Suppressor macrophage treated with lipopolysaccharide for 4 hours (primary cell): ENCODE measurements around the gene SPRR3.
A peak's percentile ranks its signal among the peaks of the same experiment; 100 is the strongest.

ENCODE experiments used
- DNase-seq: peaks from one replicate; pipeline ENCODE4 v3.0.0-alpha.2; 2020

The SPRR3 gene, protein sequence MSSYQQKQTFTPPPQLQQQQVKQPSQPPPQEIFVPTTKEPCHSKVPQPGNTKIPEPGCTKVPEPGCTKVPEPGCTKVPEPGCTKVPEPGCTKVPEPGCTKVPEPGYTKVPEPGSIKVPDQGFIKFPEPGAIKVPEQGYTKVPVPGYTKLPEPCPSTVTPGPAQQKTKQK

GRCh38 chr1:153001382-153001781 lies at the start of gene SPRR3:
TSS of gene SPRR3 (plus strand) at chr1:153001749. CDS start at chr1:153003021, 1,272 bp downstream.
- DNase-seq, result peak; percentile 6

DNA sequence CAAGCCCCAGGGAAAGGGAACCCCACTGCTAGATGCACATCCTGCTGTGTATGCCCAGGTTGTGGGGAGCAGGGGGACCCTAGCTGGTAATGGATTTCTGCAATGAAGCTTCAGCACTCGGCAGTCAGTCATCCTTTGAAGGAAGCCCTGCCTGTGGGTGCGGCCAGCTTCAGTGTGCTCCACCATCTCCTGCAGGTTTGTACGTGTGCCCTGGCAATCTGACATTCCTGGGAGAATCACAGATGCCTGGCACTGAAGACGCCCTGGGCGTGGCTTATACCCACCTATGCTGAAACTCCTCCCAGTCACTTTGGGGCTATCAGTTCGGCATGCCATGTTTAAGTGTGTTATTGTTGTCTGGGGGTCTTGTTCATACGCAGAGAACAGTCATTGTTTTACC lies 47.8 kb upstream of the SPRR3 start:
- DNase-seq, result no peak

GRCh38 chr1:152954436-152954835 lies 47.1 kb upstream of the SPRR3 start:
- no peak for DNase-seq

DNA sequence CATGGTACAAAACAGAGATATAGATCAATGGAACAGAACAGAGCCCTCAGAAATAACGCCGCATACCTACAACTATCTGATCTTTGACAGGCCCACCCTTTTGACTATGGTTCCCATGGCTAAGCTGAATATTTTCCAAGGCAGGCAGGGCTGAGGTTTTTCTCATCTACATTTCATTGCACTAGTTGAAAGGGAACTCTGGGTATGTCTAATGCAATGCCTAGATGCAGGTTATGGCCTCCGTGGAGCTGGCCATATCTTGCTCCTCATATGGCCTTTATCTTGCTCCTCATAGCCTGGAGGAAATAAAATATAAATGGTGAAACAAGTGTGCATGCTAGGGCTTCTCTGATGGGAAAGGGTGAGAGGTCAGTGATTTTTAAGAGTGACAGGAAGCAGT lies 44.0 kb upstream of the SPRR3 start:
- DNase-seq, result no peak

- no peak for DNase-seq
Measured at GRCh38 chr1:152959273-152959672, 42.3 kb upstream of the SPRR3 start.

GRCh38 chr1:152959801-152960451 lies 41.6 kb upstream of the SPRR3 start:
- no peak for DNase-seq

DNA sequence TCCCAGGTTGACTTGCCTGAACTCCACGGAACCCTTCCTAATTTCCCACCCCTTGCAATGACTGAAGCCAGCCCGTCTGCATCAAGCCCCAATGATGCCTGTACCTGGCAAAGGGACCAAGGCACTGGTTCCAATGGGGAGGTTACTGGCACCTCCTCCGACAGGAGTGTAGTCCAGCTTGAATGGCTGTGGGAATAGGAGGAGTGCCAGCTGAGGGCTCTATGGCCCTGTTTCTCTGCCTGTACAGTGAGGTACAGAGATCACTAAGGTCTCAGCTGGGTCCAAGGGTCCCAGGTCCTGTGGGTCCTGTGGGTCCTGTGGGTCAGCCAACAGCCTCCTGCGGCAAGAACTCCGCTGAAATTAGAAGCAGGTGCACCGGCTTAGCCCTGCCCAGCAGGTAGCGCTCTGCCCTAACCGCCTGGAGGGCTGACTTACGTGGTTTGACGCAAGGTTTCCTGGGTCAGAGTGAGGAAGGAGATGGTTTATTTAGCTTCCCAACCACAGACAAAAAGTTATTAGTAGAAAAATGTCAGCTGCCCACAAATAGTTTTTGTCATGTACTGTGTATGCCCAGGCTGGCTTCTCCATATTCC lies 41.0 kb upstream of the SPRR3 start:
- no peak for DNase-seq

DNA sequence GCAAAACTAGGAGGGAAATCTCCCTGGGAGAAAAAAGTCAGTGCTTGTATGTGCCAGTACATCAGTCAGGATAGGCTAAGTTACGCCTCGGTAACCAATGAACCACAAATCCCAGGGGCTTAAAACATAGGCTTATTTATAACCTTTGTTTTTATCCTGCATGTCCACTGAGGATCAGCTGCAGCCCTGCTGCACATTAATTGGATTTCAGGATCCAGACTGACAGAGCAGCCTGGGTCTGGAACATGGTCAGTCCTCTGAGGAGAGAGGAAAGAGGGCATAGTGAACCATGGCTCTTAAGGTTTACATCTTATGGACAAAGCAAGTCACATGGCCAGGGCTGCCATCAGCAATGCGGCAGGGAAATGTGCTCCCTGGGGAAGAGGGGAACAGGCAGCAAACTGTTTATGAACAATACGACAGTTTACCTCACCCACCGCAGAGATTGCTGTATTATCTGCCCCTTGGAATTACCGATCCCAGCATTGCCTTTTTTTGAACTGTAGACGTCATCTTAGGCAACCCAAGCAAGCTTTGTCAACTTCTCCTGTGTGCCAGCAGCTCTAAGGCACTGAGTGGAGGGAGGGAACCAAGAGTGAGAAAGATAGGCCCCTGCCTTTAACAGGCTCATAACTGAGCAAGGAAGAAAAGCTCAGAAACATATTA lies 40.2 kb upstream of the SPRR3 start:
- DNase-seq, result no peak

GRCh38 chr1:152962876-152963415 lies 38.6 kb upstream of the SPRR3 start:
- DNase-seq, result no peak

GRCh38 chr1:152964536-152964935 lies 37.0 kb upstream of the SPRR3 start:
- DNase-seq, result no peak

- no peak for DNase-seq
Measured at GRCh38 chr1:152965853-152966252, 35.7 kb upstream of the SPRR3 start.

- DNase-seq, result no peak
Measured at GRCh38 chr1:152967201-152967600, 34.3 kb upstream of the SPRR3 start.

DNA sequence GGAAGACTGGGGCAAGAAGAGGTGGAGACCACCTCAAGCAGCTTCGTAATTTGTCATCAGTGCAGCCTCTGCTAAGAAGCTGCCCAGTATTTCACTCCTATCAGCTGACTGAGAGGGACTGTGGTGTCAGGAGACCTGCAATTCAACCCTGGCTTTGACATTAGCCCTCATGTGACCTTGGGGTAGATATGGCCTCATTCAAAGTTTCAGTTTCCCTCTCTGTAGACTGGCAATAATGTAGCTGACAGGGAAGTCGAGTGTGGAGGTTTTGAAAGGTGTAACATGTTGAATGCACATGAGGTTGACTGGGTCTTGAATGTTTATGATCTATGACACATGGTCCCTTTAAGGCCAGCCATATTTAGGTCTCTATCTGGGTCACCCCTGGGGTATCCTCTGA lies 33.3 kb upstream of the SPRR3 start:
- DNase-seq, result peak; percentile 29

DNA sequence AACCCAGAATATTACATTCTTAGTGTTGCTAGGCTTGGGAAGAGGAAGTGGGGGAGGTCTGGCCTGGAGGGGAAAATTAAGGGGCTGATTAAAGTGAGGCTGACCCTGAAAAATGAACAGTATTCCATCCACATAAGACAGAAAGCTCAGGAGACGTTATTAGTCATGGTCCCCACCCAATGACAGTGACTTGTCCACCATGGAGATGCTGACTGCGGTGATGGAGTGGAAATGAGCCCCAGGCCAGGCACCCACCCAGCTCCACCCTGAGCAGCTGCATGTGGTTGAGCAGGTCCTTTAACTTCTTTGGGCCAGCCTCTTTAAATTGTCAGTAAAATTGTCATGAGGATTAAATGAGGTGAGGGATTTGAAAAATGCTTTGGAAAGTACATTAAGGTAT lies 32.5 kb upstream of the SPRR3 start:
- DNase-seq, result no peak

- no peak for DNase-seq
Measured at GRCh38 chr1:152970495-152970894, 31.1 kb upstream of the SPRR3 start, which contains the start of gene SPRR4. TSS of gene SPRR4 (plus strand) at chr1:152970648. CDS start at chr1:152971891, 1,243 bp downstream.

DNA sequence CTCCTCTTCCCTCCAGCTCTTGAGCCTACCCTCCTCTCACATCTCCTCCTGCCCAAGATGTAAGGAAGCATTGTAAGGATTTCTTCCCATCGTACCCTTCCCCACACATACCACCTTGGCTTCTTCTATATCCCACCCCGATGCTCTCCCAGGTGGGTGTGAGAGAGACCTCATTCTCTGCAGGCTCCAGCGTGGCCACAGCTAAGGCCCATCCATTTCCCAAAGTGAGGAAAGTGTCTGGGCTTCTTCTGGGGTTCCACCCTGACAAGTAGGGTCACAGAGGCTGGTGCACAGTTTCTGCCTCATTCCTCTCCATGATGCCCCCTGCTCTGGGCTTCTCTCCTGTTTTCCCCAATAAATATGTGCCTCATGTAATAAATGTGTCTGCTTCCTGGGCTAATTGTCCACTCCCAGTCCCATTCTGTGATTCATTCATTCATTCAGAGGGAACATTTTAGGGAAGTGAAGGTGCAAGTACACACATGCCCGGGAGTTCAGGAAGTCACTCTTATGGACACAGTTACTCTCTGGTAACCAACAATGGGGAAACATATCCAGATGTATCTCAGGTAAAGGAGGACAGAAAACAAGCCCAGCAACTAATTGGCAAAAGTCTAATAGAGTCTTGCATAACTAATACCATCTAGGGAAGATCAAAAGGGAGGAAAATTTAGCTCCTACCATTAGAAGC lies 29.2 kb upstream of the SPRR3 start:
- DNase-seq, result no peak

DNA sequence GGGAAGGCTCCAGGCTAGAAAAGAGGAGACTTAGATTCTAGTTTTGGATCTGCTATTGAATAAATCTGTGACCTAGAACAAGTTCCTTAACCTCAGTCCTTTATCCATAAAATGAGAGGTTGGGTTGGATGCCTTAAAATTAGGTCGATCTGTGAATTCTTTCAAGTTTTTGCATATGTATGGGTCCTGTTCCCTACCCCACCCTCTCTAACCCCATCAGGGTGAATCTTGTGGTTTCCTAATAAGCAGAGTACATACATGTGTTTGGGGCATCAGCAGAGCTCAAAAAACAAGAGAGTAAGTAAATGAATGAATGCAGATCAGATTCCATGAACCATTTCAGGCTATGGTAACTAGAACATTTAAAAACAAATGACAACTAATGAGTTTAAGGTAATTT lies 24.9 kb upstream of the SPRR3 start:
- DNase-seq, result no peak

DNA sequence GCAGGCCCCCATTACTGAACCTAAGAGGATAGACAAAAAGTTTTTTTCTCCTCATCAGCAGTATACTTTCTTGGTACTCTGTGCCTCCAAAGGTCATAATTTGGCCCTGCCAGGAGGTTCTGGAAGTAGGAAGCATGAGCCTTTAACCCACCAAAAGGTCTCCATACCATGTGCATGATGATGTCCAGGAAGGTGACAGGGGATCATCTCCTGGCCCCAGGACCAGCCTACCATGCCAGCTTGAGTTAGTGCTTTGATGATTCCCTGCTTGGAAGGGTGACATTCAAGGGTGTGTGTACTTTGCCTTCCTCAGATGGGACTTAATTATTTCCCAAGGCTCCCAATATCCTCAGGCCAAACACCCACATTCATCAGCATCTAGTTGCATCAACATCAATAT lies 23.9 kb upstream of the SPRR3 start:
- DNase-seq, result no peak

GRCh38 chr1:152980676-152981075 lies 20.9 kb upstream of the SPRR3 start:
- DNase-seq, result no peak

- no peak for DNase-seq
Measured at GRCh38 chr1:152981146-152981871, 20.2 kb upstream of the SPRR3 start.

- no peak for DNase-seq
Measured at GRCh38 chr1:152982076-152982475, 19.5 kb upstream of the SPRR3 start.

- DNase-seq, result no peak
Measured at GRCh38 chr1:152983234-152983633, 18.3 kb upstream of the SPRR3 start.
